Cardiac fibroblast (primary cell): ENCODE measurements around the gene IRX2.

Experiments used
- DNase-seq, 2 donors: peaks; one replicate each; pipeline versions ENCODE4 v3.0.0 to v3.0.0-alpha.2; 2010; ENCODE audit warnings: low read depth in 2 of 2
- H3K4me3 ChIP-seq, 2 donors: replicated peaks in 1 of 2; 1 replicate in 1 of 2; 2 replicates in 1 of 2; pipeline ENCODE4 v1.5.1; 2011; ENCODE audit warnings: low read depth in 2 of 2, low read length in 2 of 2, mild to moderate bottlenecking in 2 of 2, moderate library complexity in 1 of 2
- CTCF ChIP-seq: IDR thresholded peaks from one replicate; pipeline ENCODE4 v1.5.1; 2011; ENCODE audit warnings: low read depth, mild to moderate bottlenecking, low read length, inconsistent platforms

Gene IRX2

GRCh38 chr5:2738156-2738699, 13.2 kb downstream of the IRX2 start:
- no peak for TF ChIP-seq CTCF
- H3K4me3 ChIP-seq = no peak overlapping the region
- no peak for DNase-seq

GRCh38 chr5:2737273-2738155, 14.0 kb downstream of the IRX2 start:
- DNase-seq = no peak
- TF ChIP-seq CTCF = no peak

GRCh38 chr5:2736872-2737271, 14.6 kb downstream of the IRX2 start:
- no peak for TF ChIP-seq CTCF
- no peak for DNase-seq

More at GRCh38 chr5:2737273-2738155, 14.0 kb downstream of the IRX2 start:
- no peak overlapping the region for H3K4me3 ChIP-seq

GRCh38 chr5:2735996-2736395, 15.5 kb downstream of the IRX2 start:
- no peak for TF ChIP-seq CTCF
- DNase-seq = no peak
- no peak overlapping the region for H3K4me3 ChIP-seq

More at GRCh38 chr5:2736872-2737271, 14.6 kb downstream of the IRX2 start:
- H3K4me3 ChIP-seq = no peak overlapping the region

- no peak for DNase-seq
- no peak overlapping the region for H3K4me3 ChIP-seq
- TF ChIP-seq CTCF = no peak
These were observed 18.6 kb downstream of the IRX2 start for GRCh38 chr5:2732850-2733249.

- H3K4me3 ChIP-seq = no peak overlapping the region
- no peak for TF ChIP-seq CTCF
- no peak for DNase-seq
These were observed 19.5 kb downstream of the IRX2 start for GRCh38 chr5:2732004-2732403.
